ENCODE measurements around the gene IDH1. TPM values are rescaled to one million over a fixed set of nuclear protein-coding genes. Genes with fewer than 3 reads are reported as not detected.

The IDH1 gene
- total RNA-seq, 1 experiment from 2014 or later: 91.2 TPM

DNA sequence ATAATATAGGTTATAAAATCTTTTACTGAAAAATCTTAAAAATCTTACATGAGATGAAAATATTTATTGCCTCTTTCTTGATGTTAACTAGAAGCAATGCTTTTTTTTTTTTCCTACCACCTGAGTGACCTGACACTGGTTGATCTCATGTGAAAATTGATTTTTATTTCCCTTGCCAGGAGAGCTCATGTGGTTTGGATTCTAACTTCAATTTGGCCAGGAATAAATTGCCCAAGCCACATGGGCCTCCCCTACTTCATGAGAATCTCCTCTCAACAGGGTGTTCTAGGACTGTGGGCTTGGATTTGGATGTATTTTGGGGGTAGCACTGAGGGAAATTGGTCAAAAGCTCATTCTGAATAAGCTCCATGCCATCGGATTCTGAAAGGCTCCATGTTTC is 20.1 kb downstream of the IDH1 start:
- ChIA-PET CTCF (no interaction called here), RAD21 (ENCODE audit: low non-redundant PET in 1 of 2, low total read pairs in 2 of 2, uncharacterized antibody in 2 of 2, unreplicated experiment in 2 of 2) (no interaction called here), POLR2A (no interaction called here)
- no peaks in the 10 kb centered on the region for H3K9me2 ChIP-seq (ENCODE audit: insufficient read depth)
- H3K27me3 ChIP-seq (ENCODE audit: insufficient read depth, low read length): no peaks in the 10 kb centered on the region
- peaks cover 0 to 6% of the 10 kb centered on the region in 2 experiments; a peak in 1 of 4 replicates for H3K9me3 ChIP-seq (ENCODE audit: control insufficient read depth in 1 of 2, insufficient read depth in 1 of 2, low read depth in 1 of 2, low read length in 2 of 2)
- no peaks in the 10 kb centered on the region; a peak in 1 of 4 replicates for H3K36me3 ChIP-seq (ENCODE audit: control insufficient read depth in 1 of 2, insufficient read depth in 2 of 2, low read length in 2 of 2)
- no peaks in the 10 kb centered on the region for H4K20me1 ChIP-seq (ENCODE audit: insufficient read depth)
- DNase-seq (ENCODE audit: low read depth, low spot score): no peak
- TF ChIP-seq EZH2 (IDR thresholded peaks at IDR 0.05) (no peak), RAD21 (IDR thresholded peaks at IDR 0.05; ENCODE audit: low read depth) (no peak), YY1 (IDR thresholded peaks at IDR 0.05; ENCODE audit: extremely low read depth, insufficient replicate concordance, low read depth, low read length) (no peak), CEBPB (IDR thresholded peaks at IDR 0.05; ENCODE audit: low read depth) (no peak), SIN3A (IDR thresholded peaks at IDR 0.05; ENCODE audit: low read depth) (no peak), FOSL1 (IDR thresholded peaks at IDR 0.05; ENCODE audit: low read depth) (no peak), ZFX (IDR thresholded peaks at IDR 0.05) (no peak), ATF3 (IDR thresholded peaks at IDR 0.05) (no peak), ELF1 (IDR thresholded peaks at IDR 0.05; ENCODE audit: borderline replicate concordance, low read depth) (no peak), JUND (IDR thresholded peaks at IDR 0.05) (no peak), EGR1 (IDR thresholded peaks at IDR 0.05; ENCODE audit: low read depth) (no peak), SP1 (IDR thresholded peaks at IDR 0.05; ENCODE audit: low read depth) (no peak), CBX3 (IDR thresholded peaks at IDR 0.05; ENCODE audit: low read depth) (no peak), SRF (IDR thresholded peaks at IDR 0.05; ENCODE audit: low read depth) (no peak)
- TF ChIP-seq, protein P1, sequence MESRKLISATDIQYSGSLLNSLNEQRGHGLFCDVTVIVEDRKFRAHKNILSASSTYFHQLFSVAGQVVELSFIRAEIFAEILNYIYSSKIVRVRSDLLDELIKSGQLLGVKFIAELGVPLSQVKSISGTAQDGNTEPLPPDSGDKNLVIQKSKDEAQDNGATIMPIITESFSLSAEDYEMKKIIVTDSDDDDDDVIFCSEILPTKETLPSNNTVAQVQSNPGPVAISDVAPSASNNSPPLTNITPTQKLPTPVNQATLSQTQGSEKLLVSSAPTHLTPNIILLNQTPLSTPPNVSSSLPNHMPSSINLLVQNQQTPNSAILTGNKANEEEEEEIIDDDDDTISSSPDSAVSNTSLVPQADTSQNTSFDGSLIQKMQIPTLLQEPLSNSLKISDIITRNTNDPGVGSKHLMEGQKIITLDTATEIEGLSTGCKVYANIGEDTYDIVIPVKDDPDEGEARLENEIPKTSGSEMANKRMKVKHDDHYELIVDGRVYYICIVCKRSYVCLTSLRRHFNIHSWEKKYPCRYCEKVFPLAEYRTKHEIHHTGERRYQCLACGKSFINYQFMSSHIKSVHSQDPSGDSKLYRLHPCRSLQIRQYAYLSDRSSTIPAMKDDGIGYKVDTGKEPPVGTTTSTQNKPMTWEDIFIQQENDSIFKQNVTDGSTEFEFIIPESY (IDR thresholded peaks at IDR 0.05; ENCODE audit: extremely low read depth, insufficient replicate concordance, low read length): no peak
- TF ChIP-seq, protein P2, sequence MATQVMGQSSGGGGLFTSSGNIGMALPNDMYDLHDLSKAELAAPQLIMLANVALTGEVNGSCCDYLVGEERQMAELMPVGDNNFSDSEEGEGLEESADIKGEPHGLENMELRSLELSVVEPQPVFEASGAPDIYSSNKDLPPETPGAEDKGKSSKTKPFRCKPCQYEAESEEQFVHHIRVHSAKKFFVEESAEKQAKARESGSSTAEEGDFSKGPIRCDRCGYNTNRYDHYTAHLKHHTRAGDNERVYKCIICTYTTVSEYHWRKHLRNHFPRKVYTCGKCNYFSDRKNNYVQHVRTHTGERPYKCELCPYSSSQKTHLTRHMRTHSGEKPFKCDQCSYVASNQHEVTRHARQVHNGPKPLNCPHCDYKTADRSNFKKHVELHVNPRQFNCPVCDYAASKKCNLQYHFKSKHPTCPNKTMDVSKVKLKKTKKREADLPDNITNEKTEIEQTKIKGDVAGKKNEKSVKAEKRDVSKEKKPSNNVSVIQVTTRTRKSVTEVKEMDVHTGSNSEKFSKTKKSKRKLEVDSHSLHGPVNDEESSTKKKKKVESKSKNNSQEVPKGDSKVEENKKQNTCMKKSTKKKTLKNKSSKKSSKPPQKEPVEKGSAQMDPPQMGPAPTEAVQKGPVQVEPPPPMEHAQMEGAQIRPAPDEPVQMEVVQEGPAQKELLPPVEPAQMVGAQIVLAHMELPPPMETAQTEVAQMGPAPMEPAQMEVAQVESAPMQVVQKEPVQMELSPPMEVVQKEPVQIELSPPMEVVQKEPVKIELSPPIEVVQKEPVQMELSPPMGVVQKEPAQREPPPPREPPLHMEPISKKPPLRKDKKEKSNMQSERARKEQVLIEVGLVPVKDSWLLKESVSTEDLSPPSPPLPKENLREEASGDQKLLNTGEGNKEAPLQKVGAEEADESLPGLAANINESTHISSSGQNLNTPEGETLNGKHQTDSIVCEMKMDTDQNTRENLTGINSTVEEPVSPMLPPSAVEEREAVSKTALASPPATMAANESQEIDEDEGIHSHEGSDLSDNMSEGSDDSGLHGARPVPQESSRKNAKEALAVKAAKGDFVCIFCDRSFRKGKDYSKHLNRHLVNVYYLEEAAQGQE (IDR thresholded peaks at IDR 0.05; ENCODE audit: low read depth): no peak
- TF ChIP-seq, protein P3, sequence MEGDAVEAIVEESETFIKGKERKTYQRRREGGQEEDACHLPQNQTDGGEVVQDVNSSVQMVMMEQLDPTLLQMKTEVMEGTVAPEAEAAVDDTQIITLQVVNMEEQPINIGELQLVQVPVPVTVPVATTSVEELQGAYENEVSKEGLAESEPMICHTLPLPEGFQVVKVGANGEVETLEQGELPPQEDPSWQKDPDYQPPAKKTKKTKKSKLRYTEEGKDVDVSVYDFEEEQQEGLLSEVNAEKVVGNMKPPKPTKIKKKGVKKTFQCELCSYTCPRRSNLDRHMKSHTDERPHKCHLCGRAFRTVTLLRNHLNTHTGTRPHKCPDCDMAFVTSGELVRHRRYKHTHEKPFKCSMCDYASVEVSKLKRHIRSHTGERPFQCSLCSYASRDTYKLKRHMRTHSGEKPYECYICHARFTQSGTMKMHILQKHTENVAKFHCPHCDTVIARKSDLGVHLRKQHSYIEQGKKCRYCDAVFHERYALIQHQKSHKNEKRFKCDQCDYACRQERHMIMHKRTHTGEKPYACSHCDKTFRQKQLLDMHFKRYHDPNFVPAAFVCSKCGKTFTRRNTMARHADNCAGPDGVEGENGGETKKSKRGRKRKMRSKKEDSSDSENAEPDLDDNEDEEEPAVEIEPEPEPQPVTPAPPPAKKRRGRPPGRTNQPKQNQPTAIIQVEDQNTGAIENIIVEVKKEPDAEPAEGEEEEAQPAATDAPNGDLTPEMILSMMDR (IDR thresholded peaks at IDR 0.05 in 2 of 3, conservative IDR thresholded peaks at IDR 0.05 in 1 of 3; ENCODE audit: borderline replicate concordance in 1 of 3, insufficient read depth in 1 of 3, low read depth in 2 of 3, low read length in 2 of 3): no peak
- TF ChIP-seq, protein P4, sequence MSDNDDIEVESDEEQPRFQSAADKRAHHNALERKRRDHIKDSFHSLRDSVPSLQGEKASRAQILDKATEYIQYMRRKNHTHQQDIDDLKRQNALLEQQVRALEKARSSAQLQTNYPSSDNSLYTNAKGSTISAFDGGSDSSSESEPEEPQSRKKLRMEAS (IDR thresholded peaks at IDR 0.05): no peak
- H3K4me2 ChIP-seq (ENCODE audit: low read length): no peak overlapping the region
- no peak for ATAC-seq
- intact Hi-C loops (cut with micrococcal nuclease): no loop called here
- no peak overlapping the region for H3K27ac ChIP-seq (ENCODE audit: low read depth, low read length)
- BruUV-seq (replicated peaks): no TSS peak
- no peak overlapping the region for H3K4me3 ChIP-seq (replicated peaks in 1 of 2; ENCODE audit: low read depth in 1 of 2, low read length in 2 of 2)
- H2AFZ ChIP-seq (ENCODE audit: low read depth, low read length, poor library complexity, severe bottlenecking): no peak overlapping the region
- no peak overlapping the region for H3K9ac ChIP-seq (ENCODE audit: low read length)
- no peaks in the 10 kb centered on the region for H3K4me1 ChIP-seq (ENCODE audit: control insufficient read depth in 1 of 2, insufficient read depth in 2 of 2, low read length in 2 of 2)
- H3K79me2 ChIP-seq (ENCODE audit: insufficient read depth, low read length): no peaks in the 10 kb centered on the region
